T-helper 1 cell treated with Interleukin-12 subunit alpha and Interleukin-12 subunit beta and Interleukin-4 antibody, amounts not matched to agents 30 ng/mL and 1 ng/mL, for 36 hours (primary cell): ENCODE measurements around the gene IPCEF1. TPM values are rescaled to one million over a fixed set of nuclear protein-coding genes. Genes with fewer than 3 reads are reported as not detected.

ENCODE experiments used
- intact Hi-C: fragments of 100-400 bp; cut with micrococcal nuclease; formaldehyde crosslinking; loops from one replicate; pipeline ENCODE4 v1.15.1; 2024
- total RNA-seq: library from RNA; stranded (reverse); gene quantifications from 2 replicates; pipeline ENCODE4 v1.2.3, GENCODE V29; 2022

Gene IPCEF1
- total RNA-seq, 1 donor from 2014 or later, result 5.4 TPM

DNA sequence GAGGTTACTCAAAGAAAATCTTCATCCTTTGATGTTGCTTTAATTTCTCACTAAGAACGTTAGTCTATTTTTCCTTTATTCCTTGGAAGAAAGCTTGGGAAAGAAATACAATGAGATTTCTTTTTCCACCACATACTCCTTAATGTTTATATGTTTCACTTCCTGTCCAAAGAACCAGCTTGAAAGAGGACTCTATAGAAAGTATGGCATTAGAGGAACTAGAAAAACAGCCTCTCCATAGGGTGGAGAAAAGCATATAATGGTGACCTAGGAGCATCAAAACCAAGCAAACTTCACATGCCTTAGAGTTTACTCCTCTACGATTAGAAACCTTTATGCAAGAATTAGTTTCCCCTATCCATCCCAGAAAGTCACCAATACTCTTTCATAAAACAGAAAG lies 186.5 kb downstream of the IPCEF1 start:
- intact Hi-C loops, result no loop called here

DNA sequence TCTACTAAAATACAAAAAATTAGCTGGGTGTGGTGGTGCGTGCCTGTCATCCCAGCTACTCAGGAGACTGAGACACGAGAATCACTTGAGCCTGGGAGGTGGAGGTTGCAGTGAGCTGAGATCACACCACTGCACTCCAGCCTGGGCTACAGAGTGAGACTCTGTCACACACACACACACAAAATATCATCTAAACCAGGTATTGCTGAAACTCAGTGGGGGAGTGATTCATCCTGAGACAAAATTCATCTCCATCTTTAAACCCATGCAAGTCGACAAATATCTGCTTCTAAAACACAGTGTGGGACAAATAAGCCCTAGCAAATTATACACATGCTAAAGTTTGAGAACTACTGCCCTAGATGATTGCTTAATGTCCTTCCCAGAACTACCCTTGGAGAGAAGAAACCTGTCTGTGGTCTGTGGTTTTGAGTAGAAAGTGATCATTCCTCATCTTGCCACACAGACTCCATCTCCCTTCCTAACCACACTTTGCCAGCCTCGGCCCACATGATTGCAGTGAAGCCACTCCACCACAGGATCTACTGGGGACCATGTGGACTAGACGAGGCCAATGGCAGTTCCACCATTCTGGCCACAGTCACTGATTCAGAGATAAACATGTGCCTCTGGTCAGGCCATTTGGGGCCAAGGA lies 187.3 kb downstream of the IPCEF1 start:
- intact Hi-C loops, result no loop called here

- intact Hi-C loops, result no loop called here
Measured at GRCh38 chr6:154167126-154167525, 189.5 kb downstream of the IPCEF1 start.

- intact Hi-C loops, result no loop called here
Measured at GRCh38 chr6:154166140-154166539, 190.5 kb downstream of the IPCEF1 start.

GRCh38 chr6:154165478-154165877 lies 191.1 kb downstream of the IPCEF1 start:
- intact Hi-C loops, result no loop called here

DNA sequence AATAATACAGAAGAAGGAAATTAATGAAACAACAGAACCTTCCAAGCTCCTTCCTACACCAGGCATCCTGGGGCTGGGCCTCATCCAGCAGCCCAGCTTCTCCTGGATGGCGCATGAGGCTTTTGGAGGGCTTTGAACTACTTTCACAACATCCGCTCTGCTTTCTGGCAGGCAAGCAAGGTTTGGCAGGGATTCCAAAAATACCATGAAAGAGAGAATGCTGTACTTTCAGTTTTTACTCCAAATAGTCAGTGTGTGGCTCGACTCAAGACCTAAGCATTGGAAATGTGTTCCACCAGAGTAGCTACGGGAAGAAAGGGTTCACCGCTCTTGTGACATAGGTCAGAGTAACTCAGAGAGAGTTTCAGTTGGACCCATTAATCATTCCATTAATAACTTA lies 192.2 kb downstream of the IPCEF1 start:
- intact Hi-C loops, result no loop called here

DNA sequence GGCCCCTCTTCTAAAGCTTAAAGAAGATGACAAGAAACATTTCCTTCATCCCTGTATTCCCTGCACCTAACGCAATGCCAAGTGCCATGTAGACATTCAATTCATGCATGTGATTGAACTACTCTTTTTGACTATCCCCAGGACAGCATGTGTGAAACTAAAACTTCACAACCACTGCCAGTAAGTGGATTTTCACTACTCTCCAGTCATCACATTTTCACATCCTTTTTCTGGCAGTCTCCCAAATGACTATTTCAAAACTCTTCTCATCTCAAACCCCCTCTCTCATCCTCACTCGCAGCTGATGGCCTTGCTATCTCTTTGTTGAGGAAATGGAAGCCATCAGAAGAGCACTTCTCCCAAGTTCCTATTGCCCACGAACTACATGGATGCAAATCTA lies 194.9 kb downstream of the IPCEF1 start:
- intact Hi-C loops, result no loop called here

GRCh38 chr6:154159126-154159525 lies 197.5 kb downstream of the IPCEF1 start:
- intact Hi-C loops, result loop anchor here (5.0 to 10.0 kb wide), 4 partner anchors 346 to 1156 kb away; partner anchors contain the start of gene TFB1M

- intact Hi-C loops, result loop anchor here (1.0 to 10.0 kb wide), 5 partner anchors 72 to 1157 kb away; partner anchors contain the start of gene TFB1M
Measured at GRCh38 chr6:154157706-154158105, 198.9 kb downstream of the IPCEF1 start.

DNA sequence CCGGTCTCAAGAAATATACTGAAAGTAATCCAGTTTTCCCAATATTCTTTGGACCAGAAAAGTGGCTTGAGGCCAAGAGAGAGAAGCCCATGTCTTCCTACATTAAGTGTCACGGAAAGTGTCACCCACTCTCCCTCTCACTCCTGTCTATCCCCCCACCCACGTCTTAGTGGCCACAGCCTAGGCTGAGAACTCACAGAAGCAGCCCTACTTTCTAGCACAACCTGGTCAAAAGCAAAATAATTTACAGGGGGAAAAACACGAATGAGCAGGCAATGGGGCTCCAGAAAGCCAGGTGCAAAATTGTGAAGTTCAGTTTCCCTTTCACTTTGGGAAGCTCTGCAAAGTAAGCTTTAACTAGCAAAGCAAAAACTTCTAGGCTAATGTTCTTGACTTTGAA lies 199.5 kb downstream of the IPCEF1 start:
- intact Hi-C loops, result loop anchor here (1.0 to 10.0 kb wide), 5 partner anchors 72 to 1158 kb away; partner anchors contain the start of gene TFB1M

DNA sequence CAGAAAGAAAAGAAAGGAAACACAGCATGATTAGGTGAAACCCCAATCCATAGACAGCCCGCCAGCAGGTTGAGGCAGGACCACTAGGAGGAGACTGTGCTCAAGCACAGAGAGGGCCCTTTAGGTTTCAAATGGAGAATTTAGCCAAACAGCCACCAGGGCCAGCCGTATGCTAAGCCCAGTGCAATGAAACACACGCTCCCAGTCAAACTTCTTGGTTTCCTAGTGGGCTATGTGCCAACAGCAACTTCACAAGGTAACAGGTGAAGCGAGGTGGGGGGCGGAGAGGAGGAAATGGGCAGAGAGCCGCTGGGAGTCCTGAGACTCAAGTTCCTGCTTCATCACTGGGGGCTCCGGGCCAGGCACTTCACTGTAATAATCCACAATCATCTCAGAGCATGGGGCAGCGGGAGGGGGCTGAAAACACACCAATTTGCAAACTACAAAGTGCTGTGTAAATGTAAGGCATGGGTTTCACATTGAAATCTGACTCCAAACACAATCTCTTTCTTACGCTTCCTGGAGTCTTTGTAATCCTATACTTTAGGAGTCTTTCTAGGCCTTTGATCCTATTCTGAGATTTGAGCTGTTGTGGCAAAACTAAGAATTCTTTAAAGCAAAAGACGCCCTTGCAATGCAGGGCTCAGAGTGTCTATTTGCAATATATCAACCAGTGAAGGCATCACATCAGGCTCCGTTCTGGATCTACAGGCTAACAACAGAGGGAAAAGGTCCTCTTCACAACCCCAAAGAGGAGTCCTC lies 200.3 kb downstream of the IPCEF1 start:
- intact Hi-C loops, result loop anchor here (1.0 to 10.0 kb wide), 6 partner anchors 94 to 1158 kb away; partner anchors contain the start of gene TFB1M

- intact Hi-C loops, result loop anchor here (1.0 to 10.0 kb wide), 7 partner anchors 123 to 1160 kb away; partner anchors contain the start of gene TFB1M
Measured at GRCh38 chr6:154154389-154154967, 202.1 kb downstream of the IPCEF1 start.

DNA sequence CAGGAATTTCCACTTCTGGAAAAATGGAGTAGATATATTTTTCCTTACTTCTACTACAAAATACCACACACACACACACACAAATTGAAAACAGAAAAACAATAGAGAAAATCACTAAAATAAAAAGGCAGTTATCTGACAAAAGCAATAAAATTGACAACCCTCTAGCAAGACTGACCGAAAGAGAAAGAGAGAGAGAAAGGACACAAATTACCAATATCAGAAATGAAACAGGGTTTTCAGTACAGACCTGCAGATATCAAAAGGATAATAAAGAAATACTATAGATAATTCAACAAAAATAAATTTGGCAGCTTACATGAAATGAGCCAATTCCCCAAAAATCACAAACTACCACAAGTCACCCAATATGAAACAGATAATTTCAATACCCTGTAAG lies 212.8 kb downstream of the IPCEF1 start:
- intact Hi-C loops, result no loop called here

- intact Hi-C loops, result no loop called here
Measured at GRCh38 chr6:154140743-154141142, 215.9 kb downstream of the IPCEF1 start.

- intact Hi-C loops, result no loop called here
Measured at GRCh38 chr6:154139892-154140291, 216.7 kb downstream of the IPCEF1 start.

GRCh38 chr6:154138793-154139192 lies 217.8 kb downstream of the IPCEF1 start:
- intact Hi-C loops, result no loop called here

- intact Hi-C loops, result no loop called here
Measured at GRCh38 chr6:154134471-154135147, 222.0 kb downstream of the IPCEF1 start.

GRCh38 chr6:154127657-154128056 lies 228.9 kb downstream of the IPCEF1 start:
- intact Hi-C loops, result no loop called here

- intact Hi-C loops, result no loop called here
Measured at GRCh38 chr6:154125421-154125820, 231.2 kb downstream of the IPCEF1 start.

GRCh38 chr6:154123155-154123956 lies 233.2 kb downstream of the IPCEF1 start:
- intact Hi-C loops, result no loop called here
